HEK293 (cell line): ENCODE data around the gene C9orf85.
"Not testable (repeated sequence)": the region's sequence is repeated elsewhere in the genome, so short reads cannot be mapped to it uniquely, and the experiment has no call there.

Source experiments
- TSHZ1 ChIP-seq: fragments of 450-650 bp; formaldehyde crosslinking; IDR thresholded peaks from 2 replicates; pipeline ENCODE4 v1.5.1; 2016; ENCODE audit warnings: missing biosample characterization, missing genetic modification characterization, borderline replicate concordance
- ZNF146 ChIP-seq: fragments of 450-650 bp; formaldehyde crosslinking; IDR thresholded peaks from 2 replicates; pipeline ENCODE4 v1.5.1; 2016; ENCODE audit warnings: missing biosample characterization, missing genetic modification characterization
- TF ChIP-seq, protein P1 (sequence below): fragments of 450-650 bp; formaldehyde crosslinking; IDR thresholded peaks from 2 replicates; pipeline ENCODE4 v1.5.1; 2016; ENCODE audit warnings: missing biosample characterization, missing genetic modification characterization
- TF ChIP-seq, protein P2 (sequence below): fragments of 450-650 bp; formaldehyde crosslinking; IDR thresholded peaks from 2 replicates; pipeline ENCODE4 v1.5.1; 2016; ENCODE audit warnings: missing biosample characterization, missing genetic modification characterization

- TF ChIP-seq, protein P1, sequence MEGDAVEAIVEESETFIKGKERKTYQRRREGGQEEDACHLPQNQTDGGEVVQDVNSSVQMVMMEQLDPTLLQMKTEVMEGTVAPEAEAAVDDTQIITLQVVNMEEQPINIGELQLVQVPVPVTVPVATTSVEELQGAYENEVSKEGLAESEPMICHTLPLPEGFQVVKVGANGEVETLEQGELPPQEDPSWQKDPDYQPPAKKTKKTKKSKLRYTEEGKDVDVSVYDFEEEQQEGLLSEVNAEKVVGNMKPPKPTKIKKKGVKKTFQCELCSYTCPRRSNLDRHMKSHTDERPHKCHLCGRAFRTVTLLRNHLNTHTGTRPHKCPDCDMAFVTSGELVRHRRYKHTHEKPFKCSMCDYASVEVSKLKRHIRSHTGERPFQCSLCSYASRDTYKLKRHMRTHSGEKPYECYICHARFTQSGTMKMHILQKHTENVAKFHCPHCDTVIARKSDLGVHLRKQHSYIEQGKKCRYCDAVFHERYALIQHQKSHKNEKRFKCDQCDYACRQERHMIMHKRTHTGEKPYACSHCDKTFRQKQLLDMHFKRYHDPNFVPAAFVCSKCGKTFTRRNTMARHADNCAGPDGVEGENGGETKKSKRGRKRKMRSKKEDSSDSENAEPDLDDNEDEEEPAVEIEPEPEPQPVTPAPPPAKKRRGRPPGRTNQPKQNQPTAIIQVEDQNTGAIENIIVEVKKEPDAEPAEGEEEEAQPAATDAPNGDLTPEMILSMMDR (tag by site-specific recombination), result not testable (repeated sequence)
- TF ChIP-seq ZNF146, TSHZ1 (tag by site-specific recombination): not testable (repeated sequence)
- TF ChIP-seq, protein P2, sequence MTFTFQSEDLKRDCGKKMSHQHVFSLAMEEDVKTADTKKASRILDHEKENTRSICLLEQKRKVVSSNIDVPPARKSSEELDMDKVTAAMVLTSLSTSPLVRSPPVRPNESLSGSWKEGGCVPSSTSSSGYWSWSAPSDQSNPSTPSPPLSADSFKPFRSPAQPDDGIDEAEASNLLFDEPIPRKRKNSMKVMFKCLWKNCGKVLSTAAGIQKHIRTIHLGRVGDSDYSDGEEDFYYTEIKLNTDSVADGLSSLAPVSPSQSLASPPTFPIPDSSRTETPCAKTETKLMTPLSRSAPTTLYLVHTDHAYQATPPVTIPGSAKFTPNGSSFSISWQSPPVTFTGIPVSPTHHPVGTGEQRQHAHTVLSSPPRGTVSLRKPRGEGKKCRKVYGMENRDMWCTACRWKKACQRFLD (tag by site-specific recombination), result not testable (repeated sequence)
Observed at GRCh38 chr9:71963471-71963996, 52.1 kb downstream of the C9orf85 start.
